ENCODE data around the gene KIAA0513. TPM values are rescaled to one million over a fixed set of nuclear protein-coding genes. Genes with fewer than 3 reads are reported as not detected.
"Not testable (repeated sequence)": the region's sequence is repeated elsewhere in the genome, so short reads cannot be mapped to it uniquely, and the experiment has no call there.

The KIAA0513 gene
- total RNA-seq, 1 donor from 2014 or later, result 10.6 TPM

GRCh38 chr16:85048921-85049562 is 21.4 kb downstream of the KIAA0513 start:
- peaks cover under 1% of the 10 kb centered on the region for H3K36me3 Mint-ChIP-seq (ENCODE audit: unreplicated experiment)
- TF ChIP-seq CTCF (IDR thresholded peaks at IDR 0.05), result no peak
- DNase-seq (ENCODE audit: extremely low spot score, unreplicated experiment), result no peak
- peaks cover 18% of the 10 kb centered on the region for H3K4me1 Mint-ChIP-seq (ENCODE audit: unreplicated experiment)
- no peak overlapping the region for H3K27ac Mint-ChIP-seq (ENCODE audit: unreplicated experiment)
- no peak overlapping the region for H3K4me3 Mint-ChIP-seq (ENCODE audit: unreplicated experiment)
- H3K27me3 Mint-ChIP-seq (ENCODE audit: unreplicated experiment), result no peaks in the 10 kb centered on the region
- no peaks in the 10 kb centered on the region for H3K9me3 Mint-ChIP-seq (ENCODE audit: unreplicated experiment)

- no peak for TF ChIP-seq CTCF (IDR thresholded peaks at IDR 0.05)
- Mint-ChIP-seq H3K4me3 (ENCODE audit: unreplicated experiment) (no peak overlapping the region), H3K27ac (ENCODE audit: unreplicated experiment) (no peak overlapping the region), H3K9me3 (ENCODE audit: unreplicated experiment) (no peaks in the 10 kb centered on the region), H3K4me1 (ENCODE audit: unreplicated experiment) (peaks cover 18% of the 10 kb centered on the region), H3K36me3 (ENCODE audit: unreplicated experiment) (no peaks in the 10 kb centered on the region), H3K27me3 (ENCODE audit: unreplicated experiment) (no peaks in the 10 kb centered on the region)
- no peak for DNase-seq (ENCODE audit: extremely low spot score, unreplicated experiment)
Measured at GRCh38 chr16:85049706-85050305, 22.2 kb downstream of the KIAA0513 start.

GRCh38 chr16:85051067-85051581 is 23.5 kb downstream of the KIAA0513 start:
- no peak for DNase-seq (ENCODE audit: extremely low spot score, unreplicated experiment)
- H3K4me3 Mint-ChIP-seq (ENCODE audit: unreplicated experiment), result no peak overlapping the region
- no peaks in the 10 kb centered on the region for H3K9me3 Mint-ChIP-seq (ENCODE audit: unreplicated experiment)
- H3K27me3 Mint-ChIP-seq (ENCODE audit: unreplicated experiment), result no peaks in the 10 kb centered on the region
- H3K27ac Mint-ChIP-seq (ENCODE audit: unreplicated experiment), result peak overlapping the region; percentile 64
- peaks cover 31% of the 10 kb centered on the region for H3K4me1 Mint-ChIP-seq (ENCODE audit: unreplicated experiment)
- H3K36me3 Mint-ChIP-seq (ENCODE audit: unreplicated experiment), result no peaks in the 10 kb centered on the region
- TF ChIP-seq CTCF (IDR thresholded peaks at IDR 0.05), result no peak

- TF ChIP-seq CTCF (IDR thresholded peaks at IDR 0.05), result no peak
- Mint-ChIP-seq H3K27ac (ENCODE audit: unreplicated experiment) (no peak overlapping the region), H3K27me3 (ENCODE audit: unreplicated experiment) (no peaks in the 10 kb centered on the region), H3K4me3 (ENCODE audit: unreplicated experiment) (no peak overlapping the region), H3K9me3 (ENCODE audit: unreplicated experiment) (no peaks in the 10 kb centered on the region), H3K4me1 (ENCODE audit: unreplicated experiment) (peaks cover 33% of the 10 kb centered on the region), H3K36me3 (ENCODE audit: unreplicated experiment) (no peaks in the 10 kb centered on the region)
- no peak for DNase-seq (ENCODE audit: extremely low spot score, unreplicated experiment)
Measured at GRCh38 chr16:85051683-85052082, 24.1 kb downstream of the KIAA0513 start.

- no peaks in the 10 kb centered on the region for H3K27me3 Mint-ChIP-seq (ENCODE audit: unreplicated experiment)
- no peaks in the 10 kb centered on the region for H3K9me3 Mint-ChIP-seq (ENCODE audit: unreplicated experiment)
- H3K36me3 Mint-ChIP-seq (ENCODE audit: unreplicated experiment), result no peaks in the 10 kb centered on the region
- DNase-seq (ENCODE audit: extremely low spot score, unreplicated experiment), result no peak
- H3K27ac Mint-ChIP-seq (ENCODE audit: unreplicated experiment), result peak overlapping the region; percentile 27
- H3K4me1 Mint-ChIP-seq (ENCODE audit: unreplicated experiment), result peaks cover 33% of the 10 kb centered on the region
- no peak overlapping the region for H3K4me3 Mint-ChIP-seq (ENCODE audit: unreplicated experiment)
- no peak for TF ChIP-seq CTCF (IDR thresholded peaks at IDR 0.05)
Measured at GRCh38 chr16:85052536-85052935, 24.9 kb downstream of the KIAA0513 start.

- DNase-seq (ENCODE audit: extremely low spot score, unreplicated experiment); H3K27ac Mint-ChIP-seq (ENCODE audit: unreplicated experiment); H3K36me3 Mint-ChIP-seq (ENCODE audit: unreplicated experiment); H3K9me3 Mint-ChIP-seq (ENCODE audit: unreplicated experiment); H3K4me3 Mint-ChIP-seq (ENCODE audit: unreplicated experiment); H3K27me3 Mint-ChIP-seq (ENCODE audit: unreplicated experiment): not testable (repeated sequence)
- peaks cover 33% of the 10 kb centered on the region for H3K4me1 Mint-ChIP-seq (ENCODE audit: unreplicated experiment)
Measured at GRCh38 chr16:85054321-85054720, 26.7 kb downstream of the KIAA0513 start.
